HG02870 (cell line): Measurements from ENCODE around the gene COL5A1.
"Not testable (repeated sequence)": the region's sequence is repeated elsewhere in the genome, so short reads cannot be mapped to it uniquely, and the experiment has no call there.

Experiments used
- ATAC-seq: cut with Tn5 transposase; IDR thresholded peaks from one replicate; pipeline ENCODE4 v1.9.1; 2021; ENCODE audit warnings: mild to moderate bottlenecking, moderate library complexity; ENCODE audit not compliant: unreplicated experiment

COL5A1 gene

GRCh38 chr9:134676361-134676760, 34.8 kb downstream of the COL5A1 start:
- ATAC-seq, result no peak

GRCh38 chr9:134676886-134677285, 35.3 kb downstream of the COL5A1 start:
- no peak for ATAC-seq

GRCh38 chr9:134677743-134678142, 36.1 kb downstream of the COL5A1 start:
- no peak for ATAC-seq

- ATAC-seq, result no peak
These were observed 36.6 kb downstream of the COL5A1 start for GRCh38 chr9:134678206-134678605.

DNA sequence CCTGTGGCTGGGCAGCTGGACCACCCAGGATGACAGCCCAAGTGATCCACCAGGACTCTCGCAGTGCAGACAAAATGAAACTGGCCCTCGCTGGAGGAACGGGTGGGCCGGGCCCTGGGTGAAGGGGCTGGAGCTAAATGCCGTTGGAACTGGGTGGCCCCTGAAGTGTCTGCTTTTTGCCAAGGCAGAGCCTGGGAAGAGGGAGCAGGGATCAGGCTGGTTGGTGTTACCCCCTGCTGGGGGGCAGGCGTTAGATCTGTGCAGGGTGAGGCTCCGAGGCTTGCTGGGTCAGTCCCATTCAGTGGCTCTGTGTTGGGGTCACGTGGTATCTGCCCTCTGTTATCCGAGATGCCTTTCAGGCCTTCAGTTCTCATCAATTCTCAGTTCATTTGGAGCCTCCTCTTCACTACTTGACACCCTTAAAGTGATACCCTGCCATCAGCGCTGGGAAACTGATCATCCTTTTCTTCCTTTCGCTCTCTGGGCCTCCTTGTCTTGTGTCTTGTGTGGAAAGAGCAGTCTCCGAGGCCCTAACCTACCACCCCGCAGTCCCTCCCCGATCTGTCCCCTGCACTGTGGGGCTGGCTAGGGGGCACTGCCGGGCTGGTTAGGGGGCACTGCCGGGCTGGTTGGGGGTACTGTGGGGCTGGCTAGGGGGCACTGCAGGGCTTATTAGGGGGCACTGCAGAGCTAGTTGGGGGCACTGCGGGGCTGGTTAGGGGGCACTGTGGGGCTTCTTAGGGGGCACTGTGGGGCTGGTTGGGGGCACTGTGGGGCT, 37.3 kb downstream of the COL5A1 start:
- no peak for ATAC-seq

DNA sequence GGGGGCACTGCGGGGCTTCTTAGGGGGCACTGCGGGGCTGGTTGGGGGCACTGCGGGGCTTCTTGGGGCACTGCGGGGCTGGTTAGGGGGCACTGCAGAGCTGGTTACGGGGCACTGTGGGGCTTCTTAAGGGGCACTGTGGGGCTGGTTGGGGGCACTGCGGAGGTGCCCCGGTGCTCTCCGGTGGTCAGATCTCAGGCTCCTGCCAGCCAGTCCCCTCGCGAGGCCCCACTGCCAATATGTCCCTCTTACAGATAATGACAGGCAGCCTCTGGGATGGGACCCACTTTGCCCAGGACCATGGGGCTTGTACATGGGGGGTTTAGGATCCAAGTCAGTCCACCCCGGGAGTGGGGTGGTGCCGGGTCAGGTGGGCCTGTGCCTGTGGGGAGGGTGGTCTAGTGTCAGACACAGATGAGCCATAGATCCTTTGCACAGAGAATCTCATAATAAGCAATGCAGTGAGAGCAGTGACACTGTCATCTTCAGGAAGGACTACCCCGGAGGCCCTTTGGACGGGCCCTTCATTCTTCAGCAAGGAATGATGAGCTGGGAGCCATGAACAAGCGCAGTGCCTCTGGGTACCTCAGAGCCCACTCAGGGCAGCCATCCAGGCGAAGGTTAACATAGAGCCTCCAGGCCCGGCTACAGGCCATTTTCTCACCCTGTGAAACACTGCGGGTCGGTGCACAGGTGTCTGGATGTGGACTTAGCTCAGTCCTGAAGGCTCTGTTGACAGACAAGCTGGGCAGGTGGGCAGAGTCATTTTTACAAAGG, 38.2 kb downstream of the COL5A1 start:
- ATAC-seq, result no peak

GRCh38 chr9:134680393-134681060, 38.9 kb downstream of the COL5A1 start:
- ATAC-seq, result no peak

- no peak for ATAC-seq
These were observed 39.6 kb downstream of the COL5A1 start for GRCh38 chr9:134681061-134681661.

- no peak for ATAC-seq
These were observed 40.4 kb downstream of the COL5A1 start for GRCh38 chr9:134682026-134682425.

DNA sequence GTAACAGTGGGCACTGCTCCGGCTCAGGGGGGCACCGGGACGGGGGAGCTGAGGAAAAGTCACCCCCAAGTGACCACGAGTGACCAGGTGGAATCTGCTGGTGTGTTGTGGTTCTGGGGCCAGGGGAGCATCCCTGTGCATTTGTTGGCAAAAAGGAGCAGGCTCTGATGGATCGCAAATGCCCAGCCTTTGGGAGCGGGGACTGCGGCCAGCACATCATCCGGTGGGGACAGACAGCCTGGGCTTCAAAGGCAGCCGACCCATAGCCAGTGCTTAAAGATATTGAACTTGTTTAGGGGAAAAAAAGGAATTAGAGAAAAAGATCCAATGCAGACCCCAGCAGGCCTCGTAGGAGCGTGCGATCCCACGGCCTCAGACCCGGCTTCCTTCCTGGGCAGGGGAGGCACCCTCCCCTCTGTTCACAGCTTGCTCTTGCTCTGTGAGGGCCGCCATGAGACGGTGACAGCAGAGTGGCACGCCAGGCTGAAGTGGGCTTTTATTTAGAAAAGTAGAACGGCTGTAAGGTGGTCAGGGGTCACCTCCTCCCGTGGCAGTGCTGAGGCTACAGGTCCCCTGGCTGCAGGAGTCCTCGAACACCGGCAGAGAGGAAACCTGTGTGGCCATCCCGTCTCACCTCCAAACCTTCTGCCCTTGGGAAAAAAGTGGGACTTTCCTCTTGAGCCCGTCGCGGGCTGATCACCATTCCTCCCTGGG, 41.2 kb downstream of the COL5A1 start:
- ATAC-seq, result no peak

GRCh38 chr9:134683714-134684374, 42.2 kb downstream of the COL5A1 start:
- ATAC-seq, result no peak

DNA sequence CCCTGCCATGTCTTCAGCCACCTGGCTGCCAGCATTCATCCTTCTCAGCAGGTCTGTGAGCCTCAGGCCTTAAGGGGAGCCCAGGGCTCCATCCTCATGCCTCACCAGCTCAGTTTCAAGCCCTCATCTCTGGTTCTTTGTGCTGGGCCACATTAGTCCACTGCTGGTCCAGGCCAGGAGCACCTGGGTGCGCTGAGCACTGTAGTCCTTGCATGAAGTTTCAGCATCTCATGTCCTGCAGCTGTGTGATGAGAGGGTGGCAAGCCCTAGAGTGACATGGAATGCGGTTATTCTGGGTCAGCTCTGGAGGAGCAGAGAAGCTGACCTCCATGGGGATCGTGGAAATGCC, 42.7 kb downstream of the COL5A1 start:
- no peak for ATAC-seq

- not testable (repeated sequence) for ATAC-seq
These were observed 43.3 kb downstream of the COL5A1 start for GRCh38 chr9:134684941-134685340.

- no peak for ATAC-seq
These were observed 44.2 kb downstream of the COL5A1 start for GRCh38 chr9:134685784-134686183.

GRCh38 chr9:134686896-134687295, 45.3 kb downstream of the COL5A1 start:
- ATAC-seq, result no peak

- ATAC-seq, result no peak
These were observed 46.0 kb downstream of the COL5A1 start for GRCh38 chr9:134687556-134687955.

DNA sequence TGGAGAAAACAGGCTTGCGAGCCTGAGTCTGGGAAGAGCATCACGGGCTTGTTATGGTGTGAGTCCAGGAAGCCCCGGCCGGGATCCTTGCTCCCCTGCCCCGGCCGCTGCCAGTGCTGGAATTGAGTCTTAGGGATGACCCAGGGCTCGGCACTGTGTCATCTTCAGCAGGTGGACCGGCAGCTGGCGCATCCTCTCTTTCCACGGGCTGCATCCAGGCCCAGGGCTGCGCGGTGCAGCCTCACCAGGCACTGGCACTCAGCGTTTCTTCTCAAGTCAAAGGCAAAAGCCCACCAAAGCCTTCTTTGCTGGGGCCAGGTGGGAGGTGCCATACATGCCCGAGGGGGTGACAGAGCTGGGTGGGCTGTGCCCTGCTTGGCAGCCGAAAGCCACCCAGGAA, 46.6 kb downstream of the COL5A1 start:
- no peak for ATAC-seq

DNA sequence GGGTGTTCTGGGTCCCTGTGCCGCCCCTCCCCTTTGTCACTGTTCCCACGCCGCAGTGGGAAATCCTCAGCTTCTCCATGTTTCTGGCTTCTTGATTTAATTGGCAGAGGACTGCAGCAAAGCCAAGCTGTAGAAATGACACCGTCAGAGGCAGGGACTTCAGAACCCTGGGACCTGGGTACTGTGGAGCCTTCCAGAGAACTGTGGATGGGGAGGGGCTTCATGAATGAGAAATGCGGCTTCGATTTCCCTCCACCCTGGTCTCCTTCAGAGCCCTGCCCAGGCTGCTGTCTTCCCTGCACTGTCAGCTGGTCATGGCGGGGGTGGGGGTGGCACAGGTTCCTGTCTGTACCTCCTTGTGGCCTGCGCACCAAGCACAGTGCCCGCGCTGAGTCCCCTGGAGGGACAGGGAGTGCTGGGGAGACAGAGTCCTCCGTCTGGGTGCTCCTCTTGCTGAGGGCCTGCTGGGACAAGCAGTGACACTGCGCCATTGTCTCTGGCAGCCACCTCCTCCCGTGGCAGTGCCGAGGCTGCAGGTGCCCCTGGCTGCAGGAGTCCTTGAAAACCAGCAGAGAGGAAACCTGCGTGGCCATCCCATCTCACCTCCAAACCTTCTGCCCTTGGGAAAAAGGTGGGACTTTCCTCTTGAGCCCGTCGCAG, 47.2 kb downstream of the COL5A1 start:
- ATAC-seq, result no peak

DNA sequence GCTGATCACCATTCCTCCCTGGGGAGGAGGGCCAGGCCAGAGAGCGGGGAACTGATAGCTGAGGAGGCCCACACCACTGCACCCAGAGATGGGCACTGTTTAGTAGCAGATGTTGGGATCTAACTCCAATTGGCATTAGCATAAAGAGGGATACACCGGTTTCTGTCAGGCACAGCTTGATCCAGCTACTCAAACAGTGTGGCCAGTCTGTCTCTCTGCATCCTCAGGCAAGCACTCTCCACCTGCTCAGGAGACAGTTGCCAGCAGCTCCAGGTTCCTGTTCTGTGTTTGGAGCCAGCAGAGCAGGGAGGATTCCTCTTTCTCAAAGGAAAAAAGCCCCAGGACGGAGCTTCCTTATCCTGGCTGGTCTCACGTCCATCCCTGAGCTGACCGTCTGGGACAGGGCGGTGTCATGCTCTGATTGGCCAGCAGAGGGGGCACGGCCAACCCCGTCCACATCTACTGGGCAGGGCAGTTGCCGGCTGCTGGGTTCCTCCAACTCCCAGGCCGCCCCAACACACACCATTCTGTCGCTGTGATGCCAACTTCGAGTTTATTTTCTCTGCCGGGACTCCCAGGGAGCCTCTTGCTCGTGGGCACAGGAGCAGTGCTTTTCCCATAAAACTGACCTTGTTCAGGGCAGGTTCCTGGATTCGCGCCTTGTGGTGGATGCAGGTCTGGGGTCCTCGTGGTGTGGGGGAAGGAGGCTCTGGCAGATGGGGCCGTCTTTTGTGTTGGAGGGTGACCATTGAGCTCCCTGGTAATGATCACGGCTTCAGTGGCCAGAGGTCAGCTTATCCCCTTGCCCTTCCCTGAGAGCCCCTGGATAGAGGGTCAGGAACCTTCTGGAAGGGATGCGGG, 47.9 kb downstream of the COL5A1 start:
- no peak for ATAC-seq
